Endometrium (tissue), 2 donors: ENCODE results near the gene SAPCD2.

Experiments
- FAIRE-seq: peaks from 2 replicates; lab custom pipeline; 2012; peaks lifted over from hg19 to GRCh38; lab: Jason Lieb, UNC
- donor health status: control.
- donor health status: control.

Gene SAPCD2

GRCh38 chr9:137030538-137031527 lies 39.5 kb downstream of the SAPCD2 start:
- no peak for FAIRE-seq

DNA sequence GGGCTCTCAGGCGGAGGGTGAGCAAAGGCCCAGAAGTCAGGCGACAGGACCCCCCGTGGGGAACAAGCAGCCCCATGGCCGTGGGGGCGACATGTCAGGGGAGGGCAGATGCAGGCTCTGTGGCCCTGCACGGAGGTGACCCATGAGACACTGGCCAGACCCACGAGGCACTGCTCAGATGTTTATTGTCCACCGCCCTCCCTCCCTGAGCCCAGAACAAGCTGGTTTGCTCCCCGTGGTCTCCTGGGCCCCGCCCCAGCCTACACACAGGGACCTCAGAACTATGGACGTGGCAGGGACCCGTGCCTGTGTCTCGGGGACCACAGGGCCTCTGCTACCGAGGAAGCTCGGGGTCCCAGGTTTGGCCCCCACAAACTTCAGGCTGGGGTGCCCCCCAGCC lies 40.4 kb downstream of the SAPCD2 start:
- FAIRE-seq = no peak

- no peak for FAIRE-seq
Observed at GRCh38 chr9:137029058-137029936, 41.1 kb downstream of the SAPCD2 start.

DNA sequence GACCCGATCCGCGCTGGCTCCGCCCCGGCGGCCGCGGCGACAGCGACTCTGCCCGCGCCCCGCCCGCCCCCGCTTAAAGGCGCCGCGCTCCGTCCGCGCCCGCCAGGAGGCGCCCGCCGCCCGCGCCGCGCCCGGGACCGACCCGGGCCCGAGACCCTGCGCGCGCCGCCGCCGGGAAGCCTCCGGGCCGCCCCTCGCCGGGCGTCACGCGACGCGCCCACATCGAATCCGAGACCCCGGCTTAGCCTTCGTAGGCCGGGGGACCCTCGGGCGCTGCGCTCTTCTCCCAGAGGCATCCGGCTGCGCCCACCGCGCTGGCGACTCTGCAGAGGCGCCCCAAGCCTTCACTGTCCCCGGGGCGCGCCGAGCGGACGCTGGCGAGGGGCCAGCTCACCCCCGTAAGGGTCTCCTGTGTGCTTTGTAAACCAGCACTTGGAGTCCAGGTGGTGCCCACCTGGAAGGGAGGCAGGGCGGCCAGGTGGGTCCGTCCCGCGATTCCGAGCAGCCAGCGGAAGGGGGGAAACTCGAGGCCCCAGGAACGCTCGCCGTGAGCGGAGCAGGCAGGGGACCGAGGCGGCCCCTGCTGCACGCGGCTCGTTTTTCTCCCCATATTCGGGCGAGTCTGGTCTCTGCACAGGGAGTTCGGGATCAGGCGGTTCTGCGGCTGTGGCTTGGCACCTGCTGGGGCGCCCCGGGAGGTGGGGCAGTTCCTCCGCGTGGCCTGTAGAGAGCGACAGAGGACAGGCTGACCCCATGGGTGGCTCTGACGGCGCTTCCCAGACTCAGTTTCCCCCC lies 41.9 kb downstream of the SAPCD2 start:
- no peak for FAIRE-seq

DNA sequence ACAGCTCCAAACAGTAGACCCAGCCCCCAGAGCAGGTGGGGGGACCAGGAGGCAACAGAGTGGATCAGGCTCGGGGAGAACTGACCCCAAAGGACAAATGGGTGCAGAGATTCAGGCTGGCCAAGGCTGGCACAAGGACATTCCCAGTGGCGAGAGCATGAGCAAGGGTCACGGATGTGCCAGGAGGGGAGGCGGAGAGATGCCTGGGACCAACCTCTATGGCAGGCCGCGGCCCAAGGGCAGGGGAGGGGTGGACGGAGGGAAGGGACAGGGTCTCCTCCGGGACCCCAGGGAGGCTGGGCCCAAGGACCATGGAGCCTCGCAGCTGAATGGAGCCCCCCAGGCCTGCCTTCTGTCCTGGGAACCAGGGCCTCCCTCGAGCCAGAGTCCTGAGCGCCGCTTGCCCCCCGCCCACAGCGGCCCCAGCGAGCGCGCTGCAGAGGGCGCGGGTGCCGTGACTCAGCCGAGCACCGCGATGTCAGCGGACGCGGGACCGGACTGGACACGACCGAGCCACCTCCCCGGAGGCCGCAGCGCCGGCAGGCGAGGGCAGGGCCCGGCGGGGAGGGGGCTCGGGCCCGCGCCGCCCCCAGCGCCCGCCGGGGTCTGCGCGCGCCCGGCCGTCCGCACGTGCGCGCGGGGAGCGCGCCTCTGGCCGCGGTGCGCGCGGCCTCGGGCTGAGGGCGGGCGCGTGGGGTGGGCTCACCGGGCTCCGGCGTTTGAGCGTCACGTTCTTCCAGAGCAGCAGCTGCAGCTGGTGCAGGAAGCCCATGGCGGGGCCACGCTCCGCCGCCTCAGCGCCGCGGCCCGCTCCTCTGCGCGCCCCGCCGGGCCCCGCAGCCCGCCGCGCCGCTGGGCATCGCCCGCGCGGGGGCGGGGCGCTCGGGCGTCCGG lies 42.7 kb downstream of the SAPCD2 start, which contains the start of gene ABCA2:
TSS of gene ABCA2 (minus strand) at position 869 of the 894 bp plus-strand sequence. CDS start at position 772, 97 bp downstream.
- no peak for FAIRE-seq

GRCh38 chr9:137026828-137027227 lies 43.5 kb downstream of the SAPCD2 start:
- FAIRE-seq = no peak

DNA sequence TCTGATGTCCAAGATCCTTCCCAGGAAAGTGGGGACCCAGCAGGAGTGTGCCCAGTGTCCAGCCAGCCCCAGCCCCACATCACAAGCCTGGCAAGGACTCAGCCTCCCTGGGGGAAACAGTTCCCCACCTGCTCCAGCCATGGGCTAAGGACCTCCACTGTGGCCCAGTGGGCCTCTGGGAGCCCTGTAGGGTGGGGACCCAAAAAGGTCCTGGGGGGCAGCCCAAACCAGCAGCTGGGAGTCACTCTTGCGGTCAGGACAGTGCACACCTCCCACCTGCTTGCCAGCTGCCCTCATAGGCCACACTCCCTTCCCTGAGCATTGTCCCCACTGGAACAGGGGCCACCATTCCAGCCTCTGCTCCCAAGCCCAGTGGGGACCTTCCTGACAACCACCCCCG lies 44.0 kb downstream of the SAPCD2 start:
- FAIRE-seq = no peak

GRCh38 chr9:137025517-137025966 lies 44.8 kb downstream of the SAPCD2 start:
- no peak for FAIRE-seq

- no peak for FAIRE-seq
Observed at GRCh38 chr9:137023583-137023991, 46.8 kb downstream of the SAPCD2 start.

DNA sequence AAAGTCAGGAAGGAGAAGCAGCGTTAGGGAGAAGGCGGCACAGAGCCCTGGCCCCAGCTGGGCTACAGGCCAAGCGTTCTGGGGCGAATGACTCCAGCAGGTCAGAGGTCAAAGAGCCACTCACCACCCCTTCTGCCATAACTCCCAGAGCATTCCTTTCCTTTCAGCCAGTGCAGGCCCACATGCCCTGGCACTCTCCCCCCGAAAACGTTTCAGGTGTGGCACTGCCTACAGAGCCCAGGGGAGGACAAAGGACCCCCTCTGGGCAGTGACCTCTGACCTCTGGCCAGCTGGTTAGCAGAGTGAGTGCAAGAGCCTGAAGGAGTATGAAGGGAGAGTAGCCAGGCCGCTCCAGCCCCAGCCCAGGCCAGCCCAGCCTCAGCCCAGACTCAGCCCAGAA lies 47.2 kb downstream of the SAPCD2 start:
- no peak for FAIRE-seq

GRCh38 chr9:137022662-137023008 lies 47.7 kb downstream of the SAPCD2 start:
- no peak for FAIRE-seq

DNA sequence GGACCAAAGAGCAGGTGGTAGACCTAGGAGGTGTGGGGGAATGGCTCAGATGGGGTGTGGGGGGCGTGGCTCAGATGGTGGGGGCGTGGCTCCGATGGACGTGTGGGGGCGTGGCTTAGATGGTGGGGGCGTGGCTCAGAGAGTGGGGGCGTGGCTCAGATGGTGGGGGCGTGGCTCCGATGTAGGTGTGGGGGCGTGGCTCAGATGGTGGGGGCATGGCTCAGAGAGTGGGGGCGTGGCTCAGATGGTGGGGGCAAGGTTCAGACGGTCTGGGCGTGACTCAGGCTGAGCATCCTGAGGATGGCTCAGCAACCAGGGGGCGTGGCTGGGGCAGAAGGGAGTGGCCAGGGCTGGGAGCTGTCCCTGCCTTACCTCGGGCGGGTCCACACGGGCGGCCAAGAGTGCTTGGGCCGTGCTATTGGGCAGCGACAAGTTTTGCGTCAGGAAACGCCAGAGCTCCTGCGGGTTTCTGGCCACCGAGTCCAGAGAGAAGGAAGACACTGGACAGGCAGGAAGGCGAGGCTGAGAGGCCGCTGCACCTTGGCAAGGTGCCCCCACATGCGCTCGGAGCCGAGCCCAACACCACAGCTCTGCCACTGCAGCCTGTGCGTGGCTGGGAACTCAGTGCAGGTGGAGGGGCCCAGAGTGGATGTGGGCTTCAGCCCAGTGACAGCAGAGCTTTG lies 48.2 kb downstream of the SAPCD2 start:
- no peak for FAIRE-seq

DNA sequence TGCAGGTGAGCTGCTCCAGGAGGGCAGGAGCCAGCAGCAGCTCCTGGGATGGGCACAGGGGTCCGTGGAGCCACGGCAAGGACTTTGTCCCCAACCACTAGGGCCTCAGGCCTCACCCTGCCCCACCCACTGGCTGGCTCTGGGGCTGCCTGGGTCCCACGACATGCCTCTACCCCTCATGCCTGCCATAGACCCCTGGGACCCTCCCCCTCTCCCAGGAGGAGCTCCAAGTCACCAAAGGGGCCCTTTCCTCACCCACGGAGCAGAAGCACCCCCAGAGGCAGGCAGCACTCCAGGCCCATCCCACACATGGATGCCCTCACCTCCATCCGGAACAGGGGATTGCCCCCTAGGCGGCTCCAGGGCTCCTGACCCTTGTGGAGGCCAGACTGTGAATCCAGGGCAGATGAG lies 48.8 kb downstream of the SAPCD2 start:
- FAIRE-seq = no peak

DNA sequence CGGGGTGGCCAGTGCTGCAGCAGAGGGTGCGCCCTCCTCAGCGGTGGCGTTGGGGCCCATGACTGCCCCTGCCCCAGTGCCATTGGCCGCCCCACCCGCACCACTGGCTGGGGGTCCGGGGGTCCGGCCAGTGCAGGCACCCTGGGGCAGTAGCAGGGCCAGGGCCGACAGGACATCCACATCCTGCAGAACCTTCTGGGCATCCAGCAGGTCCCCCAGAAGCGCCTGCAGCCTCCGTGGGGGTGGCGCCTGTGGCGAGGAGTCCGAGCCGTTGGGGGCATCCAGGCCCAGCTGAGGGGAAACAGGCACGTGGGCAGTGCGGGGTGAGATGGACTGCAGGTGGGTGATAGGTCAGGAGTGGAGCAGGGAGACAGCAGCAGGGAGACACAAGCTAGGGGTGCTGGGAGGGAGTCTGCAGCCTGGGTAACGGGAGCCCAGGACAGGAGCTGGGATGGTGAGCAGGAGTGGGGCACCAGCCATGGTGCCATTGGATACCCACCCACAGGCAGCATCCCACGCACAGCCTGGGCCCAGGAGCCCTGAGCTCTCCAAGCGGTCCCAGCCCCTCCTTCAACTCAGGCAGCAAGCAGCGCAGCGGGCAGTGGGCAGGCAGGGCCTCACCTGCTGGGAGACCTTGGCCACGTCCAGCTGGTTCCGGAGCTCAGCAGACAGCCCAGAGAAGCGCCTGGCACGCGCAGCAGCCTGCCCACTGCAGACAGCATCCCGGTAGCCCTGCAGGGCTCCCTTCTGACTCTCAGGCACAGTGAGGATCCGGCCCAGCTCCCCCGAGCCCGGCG lies 49.4 kb downstream of the SAPCD2 start:
- no peak for FAIRE-seq

GRCh38 chr9:137019891-137020683 lies 50.3 kb downstream of the SAPCD2 start:
- no peak for FAIRE-seq

- FAIRE-seq = no peak
Observed at GRCh38 chr9:137018761-137019559, 51.4 kb downstream of the SAPCD2 start.

GRCh38 chr9:137017791-137018497 lies 52.4 kb downstream of the SAPCD2 start:
- FAIRE-seq = no peak
